ENCODE measurements around the gene ARHGEF1. TPM values are rescaled to one million over a fixed set of nuclear protein-coding genes. Genes with fewer than 3 reads are reported as not detected.
"Not testable (repeated sequence)": the region's sequence is repeated elsewhere in the genome, so short reads cannot be mapped to it uniquely, and the experiment has no call there.

Gene ARHGEF1
- total and polyA plus RNA-seq, 3 donors from 2014 or later, result 33.2 to 56.3 (median 51.2) TPM

- H3K9me3 ChIP-seq, result no peaks in the 10 kb centered on the region
- WGBS, 2 donors, result 76 to 78% methylated on average over 12 to 15 of the region's 15 CpGs
- H3K4me1 ChIP-seq, result peaks cover 3% of the 10 kb centered on the region
- intact Hi-C loops (cut with DNase I; ENCODE audit: low total_unique reads), result no loop called here
- no peak for TF ChIP-seq CTCF (IDR thresholded peaks at IDR 0.05)
- no peak for TF ChIP-seq POLR2A (IDR thresholded peaks at IDR 0.05)
- no peaks in the 10 kb centered on the region for H3K36me3 ChIP-seq (ENCODE audit: low read depth, missing control alignments)
- H3K27me3 ChIP-seq, result no peaks in the 10 kb centered on the region
- H3K27ac ChIP-seq, result no peak overlapping the region
- DNase-seq, result no peak
- no peak overlapping the region for H3K4me3 ChIP-seq
Measured at GRCh38 chr19:41936961-41937360, 54.0 kb downstream of the ARHGEF1 start.

- Histone ChIP-seq H3K4me3 (no peak overlapping the region), H3K4me1 (peaks cover 3% of the 10 kb centered on the region), H3K9me3 (no peaks in the 10 kb centered on the region), H3K27ac (no peak overlapping the region), H3K27me3 (no peaks in the 10 kb centered on the region), H3K36me3 (ENCODE audit: low read depth, missing control alignments) (no peaks in the 10 kb centered on the region)
- intact Hi-C loops (cut with DNase I; ENCODE audit: low total_unique reads), result no loop called here
- no peak for TF ChIP-seq POLR2A (IDR thresholded peaks at IDR 0.05)
- no peak for TF ChIP-seq CTCF (IDR thresholded peaks at IDR 0.05)
- 61 to 66% methylated on average over 22 of the region's 22 CpGs for WGBS, 2 donors
- DNase-seq, result no peak
Measured at GRCh38 chr19:41937525-41938468, 54.8 kb downstream of the ARHGEF1 start.

GRCh38 chr19:41939209-41939608, 56.2 kb downstream of the ARHGEF1 start:
- intact Hi-C loops (cut with DNase I; ENCODE audit: low total_unique reads); H3K4me3 ChIP-seq; H3K9me3 ChIP-seq; H3K36me3 ChIP-seq (ENCODE audit: low read depth, missing control alignments); DNase-seq; H3K27me3 ChIP-seq; H3K27ac ChIP-seq; H3K4me1 ChIP-seq: not testable (repeated sequence)

GRCh38 chr19:41939861-41940730, 57.1 kb downstream of the ARHGEF1 start:
- TF ChIP-seq POLR2A (IDR thresholded peaks at IDR 0.05) (no peak), CTCF (IDR thresholded peaks at IDR 0.05) (no peak)
- intact Hi-C loops (cut with DNase I; ENCODE audit: low total_unique reads), result no loop called here
- no peak overlapping the region for H3K27ac ChIP-seq
- H3K4me3 ChIP-seq, result peak overlapping the region; percentile 49 to 54
- 2 to 4% methylated on average over 25 to 82 of the region's 83 CpGs for WGBS, 2 donors
- no peaks in the 10 kb centered on the region for H3K27me3 ChIP-seq
- peak; percentile 21 for DNase-seq
- H3K4me1 ChIP-seq, result peaks cover 3% of the 10 kb centered on the region
- H3K9me3 ChIP-seq, result no peaks in the 10 kb centered on the region
- no peaks in the 10 kb centered on the region for H3K36me3 ChIP-seq (ENCODE audit: low read depth, missing control alignments)

GRCh38 chr19:41940731-41941409, 57.9 kb downstream of the ARHGEF1 start:
- H3K36me3 ChIP-seq (ENCODE audit: low read depth, missing control alignments), result no peaks in the 10 kb centered on the region
- H3K27ac ChIP-seq, result no peak overlapping the region
- intact Hi-C loops (cut with DNase I; ENCODE audit: low total_unique reads), result no loop called here
- no peak for DNase-seq
- peaks cover 3% of the 10 kb centered on the region for H3K4me1 ChIP-seq
- TF ChIP-seq POLR2A (IDR thresholded peaks at IDR 0.05), result no peak
- TF ChIP-seq CTCF (IDR thresholded peaks at IDR 0.05), result no peak
- 5 to 8% methylated on average over 24 to 52 of the region's 53 CpGs for WGBS, 2 donors
- no peaks in the 10 kb centered on the region for H3K27me3 ChIP-seq
- H3K4me3 ChIP-seq, result peak overlapping the region; percentile 49 to 54
- H3K9me3 ChIP-seq, result no peaks in the 10 kb centered on the region

Data from testis (tissue), 3 donors.